ENCODE measurements around the gene PTER. TPM values are rescaled to one million over a fixed set of nuclear protein-coding genes. Genes with fewer than 3 reads are reported as not detected.

PTER gene
- total and polyA plus RNA-seq, 2 of the 4 experiments (the other 2 are of a cell fraction): 1.9 to 5.0 TPM

- no peak overlapping the region for H3K4me3 ChIP-seq (ENCODE audit: insufficient read depth, low read depth, low read length)
- TF ChIP-seq MAFK (IDR thresholded peaks at IDR 0.05; ENCODE audit: low read depth, low read length) (no peak), USF2 (IDR thresholded peaks at IDR 0.05; ENCODE audit: low read depth, low read length) (no peak), FOS (IDR thresholded peaks at IDR 0.05; ENCODE audit: low read depth, low read length) (no peak), SMC3 (IDR thresholded peaks at IDR 0.05; ENCODE audit: low read depth, low read length) (no peak), BHLHE40 (IDR thresholded peaks at IDR 0.05; ENCODE audit: low read depth, low read length) (no peak), MXI1 (IDR thresholded peaks at IDR 0.05; ENCODE audit: borderline replicate concordance, low read depth, low read length) (no peak), RFX5 (IDR thresholded peaks at IDR 0.05; ENCODE audit: low read depth, low read length) (no peak), CEBPB (IDR thresholded peaks at IDR 0.05; ENCODE audit: low read depth, low read length) (no peak), CHD1 (IDR thresholded peaks at IDR 0.05; ENCODE audit: low read depth, low read length) (no peak), ELK1 (IDR thresholded peaks at IDR 0.05; ENCODE audit: borderline replicate concordance, low read depth, low read length) (no peak), POLR2A (IDR thresholded peaks at IDR 0.05; ENCODE audit: low read depth, low read length) (no peak), RCOR1 (IDR thresholded peaks at IDR 0.05; ENCODE audit: insufficient replicate concordance, low read length) (no peak)
- no peaks in the 10 kb centered on the region for H3K27me3 ChIP-seq (ENCODE audit: control insufficient read depth, insufficient read depth, low read length)
- BruUV-seq (replicated peaks): no TSS peak
- dilution Hi-C loops (cut with HindIII; ENCODE audit: low sequenced_read_pairs, unreplicated experiment) (no loop called here), intact Hi-C loops (cut with micrococcal nuclease) (no loop called here), in situ Hi-C loops (cut with MboI; ENCODE audit: low sequenced_read_pairs) (no loop called here)
- no peak overlapping the region for H3K14ac ChIP-seq (replicated peaks; ENCODE audit: low read depth, low read length)
- ChIA-PET POLR2A (ENCODE audit: unreplicated experiment) (no interaction called here), CTCF (no interaction called here)
- no peak overlapping the region for H4K5ac ChIP-seq (ENCODE audit: low read depth, low read length)
- H2BK5ac ChIP-seq (ENCODE audit: low read depth, low read length, poor library complexity, severe bottlenecking): no peak overlapping the region
- H2AFZ ChIP-seq (replicated peaks; ENCODE audit: low read length, poor library complexity): no peak overlapping the region
- H3K27ac ChIP-seq (ENCODE audit: insufficient read depth, low read length): no peak overlapping the region
- no peaks in the 10 kb centered on the region for H3K79me1 ChIP-seq (ENCODE audit: low read depth in 1 of 2, low read length in 2 of 2)
- no peak overlapping the region for H3K4ac ChIP-seq (ENCODE audit: low read depth, low read length)
- H4K91ac ChIP-seq (ENCODE audit: insufficient read depth, low read depth, low read length): no peak overlapping the region
- H3K4me1 ChIP-seq (ENCODE audit: control insufficient read depth, insufficient read depth, low read length): no peaks in the 10 kb centered on the region
- no peak overlapping the region for H3K9ac ChIP-seq (ENCODE audit: low read depth, low read length)
- no peaks in the 10 kb centered on the region for H3K9me1 ChIP-seq (ENCODE audit: insufficient read depth, low read length)
- no peak overlapping the region for H2BK15ac ChIP-seq (ENCODE audit: low read depth, low read length)
- no peak overlapping the region for H2AK5ac ChIP-seq (ENCODE audit: low read depth, low read length)
- ATAC-seq (ENCODE audit: low read depth) (peak; percentile 54), DNase-seq (peak; percentile 12)
- H3K18ac ChIP-seq (ENCODE audit: low read depth, low read length): no peak overlapping the region
- no peak overlapping the region for H3K23ac ChIP-seq (ENCODE audit: low read depth, low read length)
- H3K36me3 ChIP-seq (ENCODE audit: control insufficient read depth, insufficient read depth, low read length): no peaks in the 10 kb centered on the region
- no peak overlapping the region for H3K4me2 ChIP-seq (ENCODE audit: low read depth, low read length)
- no CpG with 5 or more reads among the region's 1 CpG for WGBS, 2 experiments (ENCODE audit: extremely low coverage in 2 of 2, insufficient read length in 1 of 2)
- no peak overlapping the region for H3K56ac ChIP-seq (ENCODE audit: extremely low read depth, insufficient read depth, low read length)
- no peak overlapping the region for H4K8ac ChIP-seq (ENCODE audit: low read depth in 2 of 2, low read length in 2 of 2)
- no peak overlapping the region for H2BK120ac ChIP-seq (ENCODE audit: low read depth, low read length)
- H2AK9ac ChIP-seq (replicated peaks; ENCODE audit: low read depth, low read length, poor library complexity): no peak overlapping the region
- no peak overlapping the region for H2BK20ac ChIP-seq (ENCODE audit: low read depth, low read length)
- H3K9me3 ChIP-seq (ENCODE audit: control insufficient read depth, insufficient read depth, low read length): no peaks in the 10 kb centered on the region
- H4K20me1 ChIP-seq (ENCODE audit: insufficient read depth, low read length): no peaks in the 10 kb centered on the region
Observed at GRCh38 chr10:16505161-16505560, 68.4 kb downstream of the PTER start.
